GM10248 (cell line): ENCODE data around the gene SLC7A8.

ENCODE experiments used
- CTCF ChIA-PET: fragments of 300-600 bp; sonication (Branson Sonifier 250); formaldehyde crosslinking; extraction: SDS; loops from one replicate; lab custom pipeline; 2021; ENCODE audit warnings: antibody characterized with exemption; lab: Yijun Ruan, JAX
- POLR2A ChIA-PET: fragments of 350-650 bp; sonication (Branson Sonifier 250); formaldehyde crosslinking; extraction: SDS; loops from one replicate; lab custom pipeline; 2020; ENCODE audit warnings: antibody characterized with exemption; lab: Yijun Ruan, JAX
- DNase-seq: peaks from one replicate; pipeline ENCODE4 v3.0.0; 2012; ENCODE audit errors: extremely low spot score
- CTCF ChIP-seq: IDR thresholded peaks from 2 replicates; pipeline ENCODE4 v1.5.1; 2012; ENCODE audit warnings: mild to moderate bottlenecking, low read depth; ENCODE audit errors: extremely low read depth, missing control alignments, control extremely low read depth

SLC7A8 gene

GRCh38 chr14:23129759-23130316, 53.6 kb downstream of the SLC7A8 start:
- DNase-seq: no peak
- ChIA-PET POLR2A (no interaction called here), CTCF (interaction anchor here (1.1 to 4.5 kb wide), 5 partner anchors 9 to 135 kb away, joined by 3 to 44 read pairs (median 6); no protein-coding TSS in a partner anchor)
- no peak for TF ChIP-seq CTCF

- no peak for TF ChIP-seq CTCF
- no peak for DNase-seq
- POLR2A ChIA-PET: no interaction called here
- CTCF ChIA-PET: interaction anchor here (0.6 to 4.5 kb wide), 7 partner anchors 8 to 134 kb away, joined by 3 to 44 read pairs (median 4); no protein-coding TSS in a partner anchor
Observed at GRCh38 chr14:23128969-23129758, 54.3 kb downstream of the SLC7A8 start.

GRCh38 chr14:23127861-23128260, 55.6 kb downstream of the SLC7A8 start:
- ChIA-PET CTCF (interaction anchor here (4.5 kb wide), 1 partner anchor 7 kb away, joined by 44 read pairs; no protein-coding TSS in a partner anchor), POLR2A (no interaction called here)
- no peak for TF ChIP-seq CTCF

GRCh38 chr14:23126548-23127278, 56.7 kb downstream of the SLC7A8 start:
- no peak for DNase-seq
- CTCF ChIA-PET: interaction anchor here (0.8 to 1.0 kb wide), 2 partner anchors 12 to 174 kb away, joined by 3 read pairs; no protein-coding TSS in a partner anchor
- no peak for TF ChIP-seq CTCF
- POLR2A ChIA-PET: no interaction called here

More at GRCh38 chr14:23127861-23128260, 55.6 kb downstream of the SLC7A8 start:
- DNase-seq: no peak

GRCh38 chr14:23125933-23126524, 57.4 kb downstream of the SLC7A8 start:
- DNase-seq: no peak
- POLR2A ChIA-PET: no interaction called here
- TF ChIP-seq CTCF: no peak
- CTCF ChIA-PET: interaction anchor here (0.8 kb wide), 1 partner anchor 175 kb away, joined by 3 read pairs; no protein-coding TSS in a partner anchor
